ENCODE results near the gene STX16.

DNA sequence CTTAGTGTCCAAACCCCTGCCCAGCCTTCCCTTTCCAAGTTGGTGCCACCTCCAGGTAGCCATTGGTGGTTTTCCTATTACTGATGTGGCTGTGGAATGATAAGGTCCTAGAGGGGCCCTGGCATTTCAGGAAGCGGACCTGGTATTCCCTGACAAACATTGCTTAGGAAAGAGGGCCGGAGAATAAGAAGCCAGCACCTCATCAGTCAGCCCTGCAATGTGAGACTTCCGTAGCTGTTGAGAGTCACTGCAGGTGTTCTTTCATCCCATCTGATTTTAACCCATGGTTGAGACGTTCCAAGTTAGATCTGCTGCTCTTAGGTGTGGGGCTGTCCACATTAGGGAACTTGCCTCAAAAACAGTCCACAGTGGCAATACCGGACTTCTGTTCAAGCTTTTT lies 26.7 kb downstream of the STX16 start:
- TF ChIP-seq, protein P1, sequence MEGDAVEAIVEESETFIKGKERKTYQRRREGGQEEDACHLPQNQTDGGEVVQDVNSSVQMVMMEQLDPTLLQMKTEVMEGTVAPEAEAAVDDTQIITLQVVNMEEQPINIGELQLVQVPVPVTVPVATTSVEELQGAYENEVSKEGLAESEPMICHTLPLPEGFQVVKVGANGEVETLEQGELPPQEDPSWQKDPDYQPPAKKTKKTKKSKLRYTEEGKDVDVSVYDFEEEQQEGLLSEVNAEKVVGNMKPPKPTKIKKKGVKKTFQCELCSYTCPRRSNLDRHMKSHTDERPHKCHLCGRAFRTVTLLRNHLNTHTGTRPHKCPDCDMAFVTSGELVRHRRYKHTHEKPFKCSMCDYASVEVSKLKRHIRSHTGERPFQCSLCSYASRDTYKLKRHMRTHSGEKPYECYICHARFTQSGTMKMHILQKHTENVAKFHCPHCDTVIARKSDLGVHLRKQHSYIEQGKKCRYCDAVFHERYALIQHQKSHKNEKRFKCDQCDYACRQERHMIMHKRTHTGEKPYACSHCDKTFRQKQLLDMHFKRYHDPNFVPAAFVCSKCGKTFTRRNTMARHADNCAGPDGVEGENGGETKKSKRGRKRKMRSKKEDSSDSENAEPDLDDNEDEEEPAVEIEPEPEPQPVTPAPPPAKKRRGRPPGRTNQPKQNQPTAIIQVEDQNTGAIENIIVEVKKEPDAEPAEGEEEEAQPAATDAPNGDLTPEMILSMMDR (IDR thresholded peaks at IDR 0.05 in 2 of 3, conservative IDR thresholded peaks at IDR 0.05 in 1 of 3; ENCODE audit: insufficient read depth in 2 of 3, low read depth in 1 of 3, low read length in 3 of 3) = no peak
- TF ChIP-seq, protein P2, sequence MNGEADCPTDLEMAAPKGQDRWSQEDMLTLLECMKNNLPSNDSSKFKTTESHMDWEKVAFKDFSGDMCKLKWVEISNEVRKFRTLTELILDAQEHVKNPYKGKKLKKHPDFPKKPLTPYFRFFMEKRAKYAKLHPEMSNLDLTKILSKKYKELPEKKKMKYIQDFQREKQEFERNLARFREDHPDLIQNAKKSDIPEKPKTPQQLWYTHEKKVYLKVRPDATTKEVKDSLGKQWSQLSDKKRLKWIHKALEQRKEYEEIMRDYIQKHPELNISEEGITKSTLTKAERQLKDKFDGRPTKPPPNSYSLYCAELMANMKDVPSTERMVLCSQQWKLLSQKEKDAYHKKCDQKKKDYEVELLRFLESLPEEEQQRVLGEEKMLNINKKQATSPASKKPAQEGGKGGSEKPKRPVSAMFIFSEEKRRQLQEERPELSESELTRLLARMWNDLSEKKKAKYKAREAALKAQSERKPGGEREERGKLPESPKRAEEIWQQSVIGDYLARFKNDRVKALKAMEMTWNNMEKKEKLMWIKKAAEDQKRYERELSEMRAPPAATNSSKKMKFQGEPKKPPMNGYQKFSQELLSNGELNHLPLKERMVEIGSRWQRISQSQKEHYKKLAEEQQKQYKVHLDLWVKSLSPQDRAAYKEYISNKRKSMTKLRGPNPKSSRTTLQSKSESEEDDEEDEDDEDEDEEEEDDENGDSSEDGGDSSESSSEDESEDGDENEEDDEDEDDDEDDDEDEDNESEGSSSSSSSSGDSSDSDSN (IDR thresholded peaks at IDR 0.05; ENCODE audit: borderline replicate concordance in 1 of 2, low read depth in 2 of 2, low read length in 2 of 2) = no peak
- no peak for TF ChIP-seq HEY1 (CRISPR knock-in tag; IDR thresholded peaks at IDR 0.05; ENCODE audit: borderline replicate concordance)
